DND-41 (cell line): ENCODE measurements around the gene ABCG2.

Experiments
- ATAC-seq: fragments of 200-7000 bp; cut with Tn5 transposase; 3 replicates; pipeline ENCODE4 v1.9.1; 2021; ENCODE audit warnings: low read depth; ENCODE audit not compliant: insufficient read depth
- DNase-seq: peaks from one replicate; pipeline ENCODE4 v3.0.0-alpha.2; 2020
- H2AFZ ChIP-seq: 2 replicates; pipeline ENCODE4 v1.6.0; 2012; ENCODE audit warnings: low read depth, low read length
- H3K27ac ChIP-seq: 2 replicates; pipeline ENCODE4 v1.5.1; 2012; ENCODE audit warnings: low read length, inconsistent platforms
- H3K27me3 ChIP-seq: fragments of 200-600 bp; sonication (generic); 2 replicates; pipeline ENCODE4 v1.6.0; 2012; ENCODE audit warnings: low read length, mild to moderate bottlenecking, inconsistent platforms; ENCODE audit not compliant: insufficient read depth, poor library complexity
- H3K36me3 ChIP-seq: 2 replicates; pipeline ENCODE4 v1.5.1; 2012; ENCODE audit warnings: low read length, inconsistent platforms; ENCODE audit not compliant: insufficient read depth
- H3K4me1 ChIP-seq: 2 replicates; pipeline ENCODE4 v1.5.1; 2012; ENCODE audit warnings: mild to moderate bottlenecking, low read length; ENCODE audit not compliant: insufficient read depth
- H3K4me2 ChIP-seq: 2 replicates; pipeline ENCODE4 v1.6.0; 2012; ENCODE audit warnings: mild to moderate bottlenecking, moderate library complexity, low read length, inconsistent platforms; ENCODE audit not compliant: insufficient read depth
- H3K4me3 ChIP-seq, 2 experiments: fragments of 200-600 bp in 1 of 2; shearing (Covaris generic) in 1 of 2; 2 replicates each; pipeline ENCODE4 v1.5.1; 2012 to 2016; ENCODE audit warnings: inconsistent platforms in 2 of 2, low read length in 2 of 2, mild to moderate bottlenecking in 2 of 2, low read depth in 1 of 2, moderate library complexity in 1 of 2
- H3K79me2 ChIP-seq: 2 replicates; pipeline ENCODE4 v1.6.0; 2012; ENCODE audit warnings: low read length, inconsistent platforms; ENCODE audit not compliant: insufficient read depth
- H3K9ac ChIP-seq: 2 replicates; pipeline ENCODE4 v1.6.0; 2012; ENCODE audit warnings: low read depth, mild to moderate bottlenecking, inconsistent platforms, low read length, moderate library complexity
- H3K9me3 ChIP-seq: 2 replicates; pipeline ENCODE4 v1.5.1; 2012; ENCODE audit warnings: low read length, moderate library complexity, mild to moderate bottlenecking, inconsistent platforms; ENCODE audit not compliant: insufficient read depth, severe bottlenecking
- H4K20me1 ChIP-seq: 2 replicates; pipeline ENCODE4 v1.6.0; 2012; ENCODE audit warnings: low read length; ENCODE audit not compliant: insufficient read depth
- CTCF ChIP-seq: IDR thresholded peaks from 2 replicates; pipeline ENCODE4 v1.5.1; 2012; ENCODE audit warnings: borderline replicate concordance, low read length, moderate library complexity, mild to moderate bottlenecking; ENCODE audit not compliant: poor library complexity, severe bottlenecking; ENCODE audit errors: extremely low read depth
- EZH2 ChIP-seq: IDR thresholded peaks from 3 replicates; pipeline ENCODE4 v1.6.1; 2012; ENCODE audit warnings: borderline replicate concordance, low read depth, mild to moderate bottlenecking, moderate library complexity, low read length, inconsistent platforms; ENCODE audit not compliant: severe bottlenecking

ABCG2 gene

GRCh38 chr4:88178626-88179231, 20.3 kb upstream of the ABCG2 start:
- no peak for DNase-seq
- H2AFZ ChIP-seq: no peak overlapping the region
- no peaks in the 10 kb centered on the region for H3K4me1 ChIP-seq
- no peak overlapping the region for H3K4me3 ChIP-seq
- H3K36me3 ChIP-seq: no peaks in the 10 kb centered on the region
- H4K20me1 ChIP-seq: no peaks in the 10 kb centered on the region
- H3K9me3 ChIP-seq: no peaks in the 10 kb centered on the region
- TF ChIP-seq CTCF (no peak), EZH2 (no peak)
- ATAC-seq: no peak
- H3K4me2 ChIP-seq: no peak overlapping the region
- peaks cover 3% of the 10 kb centered on the region for H3K27me3 ChIP-seq
- no peaks in the 10 kb centered on the region for H3K79me2 ChIP-seq
- H3K27ac ChIP-seq: no peak overlapping the region
- no peak overlapping the region for H3K9ac ChIP-seq

DNA sequence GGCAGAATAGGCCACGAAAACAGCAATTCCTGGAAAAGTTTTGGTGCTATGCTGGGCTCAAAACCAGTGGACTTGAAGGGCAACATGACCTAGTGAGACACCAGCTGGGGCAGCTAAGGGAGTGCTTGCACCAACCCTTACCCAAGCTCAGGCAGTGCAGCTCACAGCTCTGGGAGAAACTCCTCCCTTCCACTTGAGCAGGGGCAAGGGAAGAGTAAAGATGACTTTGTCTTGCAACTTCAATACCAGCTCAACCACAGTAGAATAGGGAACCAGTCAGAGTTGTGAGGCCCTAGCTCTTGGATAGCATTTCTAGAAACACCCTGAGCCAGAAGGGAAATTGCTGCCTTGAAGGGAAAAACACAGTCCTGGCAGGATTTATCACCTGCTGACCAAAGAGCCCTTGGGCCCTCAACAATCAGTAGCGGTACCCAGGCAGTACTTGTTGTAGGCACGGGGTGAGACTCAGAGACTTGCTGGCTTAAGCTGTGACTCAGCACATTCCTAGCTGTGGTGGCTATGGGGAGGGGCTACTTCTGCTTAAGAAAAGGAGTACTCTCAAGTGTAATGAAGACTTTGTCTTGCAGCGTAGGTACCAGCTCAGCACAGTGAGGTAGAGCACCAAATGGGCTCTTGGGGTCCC, 19.7 kb upstream of the ABCG2 start:
- Histone ChIP-seq H3K4me2 (no peak overlapping the region), H4K20me1 (no peaks in the 10 kb centered on the region), H3K9me3 (no peaks in the 10 kb centered on the region), H3K36me3 (no peaks in the 10 kb centered on the region), H3K79me2 (no peaks in the 10 kb centered on the region), H3K27ac (no peak overlapping the region), H3K4me1 (no peaks in the 10 kb centered on the region), H3K4me3 (no peak overlapping the region), H3K9ac (no peak overlapping the region), H3K27me3 (peaks cover 3% of the 10 kb centered on the region), H2AFZ (no peak overlapping the region)
- TF ChIP-seq CTCF (no peak), EZH2 (no peak)
- DNase-seq (no peak), ATAC-seq (no peak)

DNA sequence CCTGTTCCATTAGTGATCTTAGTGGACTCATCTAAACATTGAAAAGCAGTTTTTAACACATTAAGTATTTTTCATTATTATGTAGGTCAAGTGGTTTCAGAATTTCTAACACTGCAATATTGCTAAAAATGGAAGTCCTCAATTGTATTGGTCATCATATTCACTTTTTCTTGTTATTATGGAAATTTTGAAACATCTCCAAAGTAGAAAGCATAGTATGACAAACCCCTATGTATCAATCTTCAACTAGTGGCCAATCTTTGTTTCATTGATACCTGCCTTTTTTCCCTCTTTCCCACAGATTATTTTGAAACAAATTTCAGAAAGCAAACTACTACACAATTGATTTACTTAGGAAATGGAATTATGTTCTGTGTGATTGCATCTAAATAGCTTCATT, 14.5 kb upstream of the ABCG2 start:
- ATAC-seq: no peak
- no peak overlapping the region for H3K4me3 ChIP-seq
- no peak overlapping the region for H2AFZ ChIP-seq
- no peaks in the 10 kb centered on the region for H3K4me1 ChIP-seq
- H3K9me3 ChIP-seq: no peaks in the 10 kb centered on the region
- no peaks in the 10 kb centered on the region for H3K36me3 ChIP-seq
- no peak overlapping the region for H3K27ac ChIP-seq
- no peak overlapping the region for H3K4me2 ChIP-seq
- no peak for DNase-seq
- TF ChIP-seq EZH2 (no peak), CTCF (no peak)
- no peaks in the 10 kb centered on the region for H3K79me2 ChIP-seq
- no peaks in the 10 kb centered on the region for H4K20me1 ChIP-seq
- peaks cover 5% of the 10 kb centered on the region for H3K27me3 ChIP-seq
- H3K9ac ChIP-seq: no peak overlapping the region
